Right lobe of liver (tissue), 4 donors: ENCODE data around the gene MAP4K3.

Experiments used
- CTCF ChIP-seq, 4 donors: fragments of 200-600 bp in 3 of 4; fragments of 450-650 bp in 1 of 4; IDR thresholded peaks; one replicate each; pipeline versions ENCODE4 v1.5.1 to v1.8.0; 2016 to 2022; ENCODE audit warnings: antibody characterized with exemption in 4 of 4, mild to moderate bottlenecking in 2 of 4
- POLR2A ChIP-seq: fragments of 450-650 bp; IDR thresholded peaks from one replicate; pipeline ENCODE4 v1.6.1; 2017; ENCODE audit warnings: antibody characterized with exemption, mild to moderate bottlenecking
- donor health status: DM: no; HTN: no; CAD: no.
- donor health status: DM: no; HTN: no; CAD: no.
- donor health status: DM: no; HTN: yes; CAD: no.

- TF ChIP-seq CTCF (IDR thresholded peaks at IDR 0.05): no peak
- no peak for TF ChIP-seq POLR2A
These were observed 86.4 kb downstream of the MAP4K3 start for GRCh38 chr2:39350658-39351057.
